HEK293 (cell line): ENCODE measurements around the gene ASTN2.

ENCODE experiments used
- BCL11B ChIP-seq: fragments of 450-650 bp; formaldehyde crosslinking; IDR thresholded peaks from 2 replicates; pipeline ENCODE4 v1.5.1; 2016; ENCODE audit warnings: low read depth, missing biosample characterization, missing genetic modification characterization
- ZNF529 ChIP-seq: fragments of 450-650 bp; formaldehyde crosslinking; IDR thresholded peaks from 2 replicates; pipeline ENCODE4 v1.5.1; 2017; ENCODE audit warnings: missing genetic modification characterization, missing biosample characterization; ENCODE audit not compliant: insufficient replicate concordance
- ZNF561 ChIP-seq: fragments of 450-650 bp; IDR thresholded peaks from 2 replicates; pipeline ENCODE4 v1.5.1; 2018; ENCODE audit warnings: missing biosample characterization, missing genetic modification characterization, borderline replicate concordance
- TF ChIP-seq, protein P1 (sequence below): fragments of 450-650 bp; formaldehyde crosslinking; IDR thresholded peaks from 2 replicates; pipeline ENCODE4 v1.5.1; 2016; ENCODE audit warnings: missing biosample characterization, missing genetic modification characterization, borderline replicate concordance

DNA sequence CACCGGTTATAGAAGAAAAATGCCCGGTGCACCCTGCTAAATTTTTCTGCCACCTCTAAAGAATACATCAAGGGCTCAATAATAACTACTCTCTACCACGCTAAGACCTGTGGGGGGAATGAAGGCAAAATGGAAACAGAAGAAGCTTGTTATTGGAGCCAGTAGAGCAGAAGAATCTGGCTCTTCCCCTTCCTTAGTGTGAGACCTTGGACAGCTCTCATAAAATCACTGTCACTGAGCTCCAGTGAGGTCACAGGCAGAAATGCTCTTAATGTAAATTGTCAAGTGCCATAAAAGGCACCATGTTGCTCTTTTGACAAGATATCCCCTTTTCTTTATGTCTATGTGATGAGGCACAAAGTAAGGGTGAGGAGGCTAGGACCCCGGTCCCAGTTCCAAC is 74.4 kb downstream of the ASTN2 start:
- no peak for TF ChIP-seq ZNF529
- no peak for TF ChIP-seq ZNF561
- no peak for TF ChIP-seq BCL11B (tag by site-specific recombination)
- TF ChIP-seq, protein P1, sequence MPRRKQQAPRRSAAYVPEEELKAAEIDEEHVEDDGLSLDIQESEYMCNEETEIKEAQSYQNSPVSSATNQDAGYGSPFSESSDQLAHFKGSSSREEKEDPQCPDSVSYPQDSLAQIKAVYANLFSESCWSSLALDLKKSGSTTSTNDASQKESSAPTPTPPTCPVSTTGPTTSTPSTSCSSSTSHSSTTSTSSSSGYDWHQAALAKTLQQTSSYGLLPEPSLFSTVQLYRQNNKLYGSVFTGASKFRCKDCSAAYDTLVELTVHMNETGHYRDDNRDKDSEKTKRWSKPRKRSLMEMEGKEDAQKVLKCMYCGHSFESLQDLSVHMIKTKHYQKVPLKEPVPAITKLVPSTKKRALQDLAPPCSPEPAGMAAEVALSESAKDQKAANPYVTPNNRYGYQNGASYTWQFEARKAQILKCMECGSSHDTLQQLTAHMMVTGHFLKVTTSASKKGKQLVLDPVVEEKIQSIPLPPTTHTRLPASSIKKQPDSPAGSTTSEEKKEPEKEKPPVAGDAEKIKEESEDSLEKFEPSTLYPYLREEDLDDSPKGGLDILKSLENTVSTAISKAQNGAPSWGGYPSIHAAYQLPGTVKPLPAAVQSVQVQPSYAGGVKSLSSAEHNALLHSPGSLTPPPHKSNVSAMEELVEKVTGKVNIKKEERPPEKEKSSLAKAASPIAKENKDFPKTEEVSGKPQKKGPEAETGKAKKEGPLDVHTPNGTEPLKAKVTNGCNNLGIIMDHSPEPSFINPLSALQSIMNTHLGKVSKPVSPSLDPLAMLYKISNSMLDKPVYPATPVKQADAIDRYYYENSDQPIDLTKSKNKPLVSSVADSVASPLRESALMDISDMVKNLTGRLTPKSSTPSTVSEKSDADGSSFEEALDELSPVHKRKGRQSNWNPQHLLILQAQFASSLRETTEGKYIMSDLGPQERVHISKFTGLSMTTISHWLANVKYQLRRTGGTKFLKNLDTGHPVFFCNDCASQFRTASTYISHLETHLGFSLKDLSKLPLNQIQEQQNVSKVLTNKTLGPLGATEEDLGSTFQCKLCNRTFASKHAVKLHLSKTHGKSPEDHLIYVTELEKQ (tag by site-specific recombination), result no peak
